B cell (primary cell): Measurements from ENCODE around the gene PDZD2.

Experiments
- EZH2 ChIP-seq: IDR thresholded peaks from 2 replicates; pipeline ENCODE4 v1.6.1; 2012; ENCODE audit warnings: borderline replicate concordance, low read depth, mild to moderate bottlenecking, moderate library complexity, low read length; ENCODE audit not compliant: insufficient read depth, poor library complexity, severe bottlenecking
- TF ChIP-seq, protein P1 (sequence below): fragments of 200-600 bp; IDR thresholded peaks from one replicate; pipeline ENCODE4 v1.8.0; 2022; ENCODE audit warnings: antibody characterized with exemption, mild to moderate bottlenecking

DNA sequence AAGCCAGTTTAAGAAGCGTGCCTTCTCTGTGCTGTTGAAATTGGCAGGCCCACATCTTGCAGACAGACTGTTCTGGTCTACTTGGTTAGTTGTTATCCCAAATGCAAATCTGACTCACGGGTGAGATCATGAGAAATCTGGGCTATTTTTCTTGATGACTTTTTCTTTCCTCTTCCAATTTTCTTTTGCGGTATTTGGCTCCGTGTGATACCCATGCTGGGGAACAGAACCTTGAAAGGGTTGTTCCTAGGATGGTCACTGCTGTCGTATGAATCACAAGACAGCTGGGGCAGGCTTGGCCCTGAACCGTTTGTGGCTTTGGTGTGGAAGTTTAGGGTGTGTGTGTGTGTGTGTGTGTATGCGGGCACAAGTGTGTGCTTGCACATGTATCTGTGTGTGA lies 24.6 kb downstream of the PDZD2 start:
- TF ChIP-seq, protein P1, sequence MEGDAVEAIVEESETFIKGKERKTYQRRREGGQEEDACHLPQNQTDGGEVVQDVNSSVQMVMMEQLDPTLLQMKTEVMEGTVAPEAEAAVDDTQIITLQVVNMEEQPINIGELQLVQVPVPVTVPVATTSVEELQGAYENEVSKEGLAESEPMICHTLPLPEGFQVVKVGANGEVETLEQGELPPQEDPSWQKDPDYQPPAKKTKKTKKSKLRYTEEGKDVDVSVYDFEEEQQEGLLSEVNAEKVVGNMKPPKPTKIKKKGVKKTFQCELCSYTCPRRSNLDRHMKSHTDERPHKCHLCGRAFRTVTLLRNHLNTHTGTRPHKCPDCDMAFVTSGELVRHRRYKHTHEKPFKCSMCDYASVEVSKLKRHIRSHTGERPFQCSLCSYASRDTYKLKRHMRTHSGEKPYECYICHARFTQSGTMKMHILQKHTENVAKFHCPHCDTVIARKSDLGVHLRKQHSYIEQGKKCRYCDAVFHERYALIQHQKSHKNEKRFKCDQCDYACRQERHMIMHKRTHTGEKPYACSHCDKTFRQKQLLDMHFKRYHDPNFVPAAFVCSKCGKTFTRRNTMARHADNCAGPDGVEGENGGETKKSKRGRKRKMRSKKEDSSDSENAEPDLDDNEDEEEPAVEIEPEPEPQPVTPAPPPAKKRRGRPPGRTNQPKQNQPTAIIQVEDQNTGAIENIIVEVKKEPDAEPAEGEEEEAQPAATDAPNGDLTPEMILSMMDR = no peak
- TF ChIP-seq EZH2 = no peak
